ENCODE measurements around the gene HMOX2. TPM values are rescaled to one million over a fixed set of nuclear protein-coding genes. Genes with fewer than 3 reads are reported as not detected.

The HMOX2 gene
- total and polyA plus RNA-seq, 2 donors (not counting 3 experiments of a cell fraction or from before 2014, with no cell fraction given): 80.7 to 86.3 TPM

GRCh38 chr16:4455951-4456350, 20.2 kb upstream of the HMOX2 start:
- CTCF ChIA-PET: no interaction called here

More at GRCh38 chr16:4455951-4456350, 20.2 kb upstream of the HMOX2 start:
- no peaks in the 10 kb centered on the region for H4K20me1 ChIP-seq (replicated peaks; ENCODE audit: control insufficient read depth, extremely low read depth, insufficient read depth, low read length)
- FAIRE-seq: no peak
- no peak overlapping the region for H3K4me2 ChIP-seq (ENCODE audit: insufficient read depth, low read length)
- no peaks in the 10 kb centered on the region for H3K4me1 ChIP-seq (ENCODE audit: control insufficient read depth, extremely low read depth, insufficient read depth, low read length)
- no peaks in the 10 kb centered on the region for H3K79me2 ChIP-seq (ENCODE audit: control insufficient read depth, insufficient read depth, low read length)
- H2AFZ ChIP-seq (ENCODE audit: low read depth, low read length): no peak overlapping the region
- POLR2A ChIA-PET: no interaction called here
- no peak overlapping the region for H3K9ac ChIP-seq (replicated peaks; ENCODE audit: extremely low read depth, insufficient read depth, low read length)
- no peaks in the 10 kb centered on the region for H3K9me1 ChIP-seq (replicated peaks; ENCODE audit: control insufficient read depth, extremely low read depth, insufficient read depth, low read length)
- BruUV-seq (replicated peaks): TSS peak; percentile 15
- H3K27me3 ChIP-seq (ENCODE audit: control insufficient read depth in 2 of 2, insufficient read depth in 2 of 2, low read length in 2 of 2): no peaks in the 10 kb centered on the region
- DNase-seq (ENCODE audit: low read depth, low spot score): no peak
- intact Hi-C loops (cut with micrococcal nuclease) (no loop called here), dilution Hi-C loops (cut with MboI; ENCODE audit: extremely low pct_ligation_motif_present, low sequenced_read_pairs) (no loop called here)
- no peak overlapping the region for H3K27ac ChIP-seq (ENCODE audit: insufficient read depth, low read depth, low read length)
- no peaks in the 10 kb centered on the region for H3K9me3 ChIP-seq (replicated peaks; ENCODE audit: control insufficient read depth, insufficient read depth, low read length)
- no peak overlapping the region for H3K4me3 ChIP-seq (replicated peaks in 1 of 3; ENCODE audit: insufficient read depth in 1 of 3, low read depth in 1 of 3, low read length in 3 of 3)
- TF ChIP-seq MAX (IDR thresholded peaks at IDR 0.05; ENCODE audit: insufficient read depth, insufficient read length): no peak
- no peak for TF ChIP-seq GATA2 (IDR thresholded peaks at IDR 0.05; ENCODE audit: insufficient read depth, insufficient read length, low read depth, low read length)
- TF ChIP-seq POLR2AphosphoS5 (IDR thresholded peaks at IDR 0.05; ENCODE audit: insufficient read depth, low read depth, low read length): no peak
- no peak for TF ChIP-seq EZH2 (IDR thresholded peaks at IDR 0.05; ENCODE audit: borderline replicate concordance, low read depth, low read length, severe bottlenecking)
- TF ChIP-seq JUN (IDR thresholded peaks at IDR 0.05; ENCODE audit: borderline replicate concordance, insufficient read depth, insufficient read length, low read depth): no peak
- no peak for TF ChIP-seq MYC (IDR thresholded peaks at IDR 0.05; ENCODE audit: low read depth, low read length)
- TF ChIP-seq, protein P1, sequence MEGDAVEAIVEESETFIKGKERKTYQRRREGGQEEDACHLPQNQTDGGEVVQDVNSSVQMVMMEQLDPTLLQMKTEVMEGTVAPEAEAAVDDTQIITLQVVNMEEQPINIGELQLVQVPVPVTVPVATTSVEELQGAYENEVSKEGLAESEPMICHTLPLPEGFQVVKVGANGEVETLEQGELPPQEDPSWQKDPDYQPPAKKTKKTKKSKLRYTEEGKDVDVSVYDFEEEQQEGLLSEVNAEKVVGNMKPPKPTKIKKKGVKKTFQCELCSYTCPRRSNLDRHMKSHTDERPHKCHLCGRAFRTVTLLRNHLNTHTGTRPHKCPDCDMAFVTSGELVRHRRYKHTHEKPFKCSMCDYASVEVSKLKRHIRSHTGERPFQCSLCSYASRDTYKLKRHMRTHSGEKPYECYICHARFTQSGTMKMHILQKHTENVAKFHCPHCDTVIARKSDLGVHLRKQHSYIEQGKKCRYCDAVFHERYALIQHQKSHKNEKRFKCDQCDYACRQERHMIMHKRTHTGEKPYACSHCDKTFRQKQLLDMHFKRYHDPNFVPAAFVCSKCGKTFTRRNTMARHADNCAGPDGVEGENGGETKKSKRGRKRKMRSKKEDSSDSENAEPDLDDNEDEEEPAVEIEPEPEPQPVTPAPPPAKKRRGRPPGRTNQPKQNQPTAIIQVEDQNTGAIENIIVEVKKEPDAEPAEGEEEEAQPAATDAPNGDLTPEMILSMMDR (IDR thresholded peaks at IDR 0.05; ENCODE audit: extremely low read depth in 1 of 2, insufficient read depth in 1 of 2, low read depth in 1 of 2, low read length in 2 of 2): no peak
- no peak for TF ChIP-seq POLR2A (IDR thresholded peaks at IDR 0.05; ENCODE audit: low read depth, low read length)
- no peak for TF ChIP-seq FOS (IDR thresholded peaks at IDR 0.05; ENCODE audit: borderline replicate concordance, insufficient read depth, low read length)
- peaks cover 6 to 40% of the 10 kb centered on the region in 2 experiments for H3K36me3 ChIP-seq (ENCODE audit: control insufficient read depth in 2 of 2, extremely low read depth in 1 of 2, insufficient read depth in 2 of 2, low read length in 2 of 2)

Data from endothelial cell of umbilical vein (primary cell).